Measurements from ENCODE around the gene DUSP7. TPM values are rescaled to one million over a fixed set of nuclear protein-coding genes. Genes with fewer than 3 reads are reported as not detected.

Gene DUSP7
- total RNA-seq, 5 donors from 2014 or later (not counting 1 experiment from before 2014, with no cell fraction given): 11.3 to 41.3 (median 39.0) TPM

DNA sequence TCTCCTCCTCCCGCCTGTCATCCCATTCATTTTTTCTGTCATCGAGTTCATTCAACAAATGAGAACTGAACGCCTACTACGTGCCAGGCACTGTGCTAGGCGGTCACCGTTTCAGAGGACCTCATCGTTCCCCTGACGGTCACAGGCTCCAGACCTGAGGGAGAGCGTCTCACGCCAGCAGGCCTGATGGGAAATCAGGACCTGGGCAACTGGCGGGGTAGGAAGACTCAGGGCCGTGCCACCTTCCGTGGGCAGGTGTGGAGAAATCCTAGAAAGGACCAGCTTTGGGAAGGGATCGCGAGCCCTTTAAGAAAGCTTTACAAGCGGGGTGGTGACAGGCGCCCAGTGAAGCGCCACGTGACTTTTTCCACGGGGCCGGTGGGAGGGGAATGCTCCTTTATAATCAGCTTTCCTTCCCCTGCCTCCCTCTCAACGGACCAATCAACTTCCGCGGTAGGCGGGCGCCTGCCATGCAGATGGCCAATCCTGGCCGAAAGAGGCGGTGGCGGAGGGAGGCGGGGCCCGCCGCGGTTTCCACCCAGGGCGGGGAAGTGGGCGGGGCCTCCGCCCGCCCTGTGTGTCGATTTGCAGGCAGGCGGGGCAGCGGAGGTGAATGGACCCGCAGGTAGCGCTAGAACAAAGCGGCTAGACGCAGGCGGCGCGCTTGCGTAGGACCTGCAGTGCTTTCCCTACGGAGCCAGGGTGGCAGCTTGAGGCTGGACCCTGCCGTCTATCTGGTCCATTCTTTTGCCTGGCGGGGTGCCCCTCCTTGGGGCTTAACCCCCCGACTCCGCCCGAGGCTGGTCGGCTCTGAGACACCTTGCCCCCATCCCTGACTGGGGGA lies 819 bp upstream of the DUSP7 start:
- H3K4me1 Mint-ChIP-seq: peaks cover 31 to 34% (median 32%) of the 10 kb centered on the region in 3 donors
- DNase-seq: peak; percentile 97 to 100 (median 99)
- no peaks in the 10 kb centered on the region for H3K27me3 Mint-ChIP-seq
- H3K36me3 Mint-ChIP-seq: peaks cover 5% of the 10 kb centered on the region
- ATAC-seq (replicated peaks in 1 of 4): peak; percentile 81 to 85 (median 84)
- Histone ChIP-seq H3K4me3 (ENCODE audit: control insufficient read depth in 1 of 2, extremely low read depth in 1 of 2, low read length in 1 of 2) (peak overlapping the region; percentile 85 to 86), H3K27ac (ENCODE audit: low read length) (peak overlapping the region; percentile 77), H3K27me3 (replicated peaks in 1 of 2; ENCODE audit: control insufficient read depth in 2 of 2, extremely low read depth in 1 of 2, insufficient read depth in 2 of 2, low read length in 1 of 2) (no peaks in the 10 kb centered on the region), H3K4me1 (ENCODE audit: control insufficient read depth in 1 of 2, extremely low read depth in 1 of 2, insufficient read depth in 2 of 2, low read length in 2 of 2) (peaks cover 10 to 49% of the 10 kb centered on the region in 2 experiments), H3K36me3 (ENCODE audit: control insufficient read depth in 2 of 2, extremely low read depth in 1 of 2, insufficient read depth in 1 of 2, low read length in 1 of 2) (peaks cover 0 to 8% of the 10 kb centered on the region in 2 donors), H3K9me3 (no peaks in the 10 kb centered on the region)
- WGBS (ENCODE audit: insufficient coverage): under 1% methylated on average over 46 of the region's 55 CpGs
- peak overlapping the region; percentile 89 to 95 for H3K27ac Mint-ChIP-seq
- H3K9me3 Mint-ChIP-seq: no peaks in the 10 kb centered on the region
- ChIA-PET CTCF (interaction anchor here in 1 of 2 donors (0.6 to 2.1 kb wide), 5 partner anchors 62 to 1701 kb away, joined by 3 to 13 read pairs (median 3); partner anchors contain the start of genes DCAF1, RPL29 and RRP9), POLR2A (interaction anchor here (0.6 to 0.9 kb wide), 3 partner anchors 74 to 520 kb away, joined by 3 to 4 read pairs (median 3); partner anchors contain the start of gene POC1A (in 1 of the 2))
- H3K4me3 Mint-ChIP-seq: peak overlapping the region; percentile 84 to 96 (median 87)

- ChIA-PET CTCF (interaction anchor here in 1 of 2 donors (0.7 to 2.1 kb wide), 4 partner anchors 60 to 114 kb away, joined by 3 to 13 read pairs (median 6); partner anchors contain the start of genes ABHD14B, POC1A, RPL29 and RRP9), POLR2A (no interaction called here)
- peaks cover 21 to 63% of the 10 kb centered on the region in 2 experiments for H3K4me1 ChIP-seq (ENCODE audit: control insufficient read depth in 1 of 2, extremely low read depth in 1 of 2, insufficient read depth in 2 of 2, low read length in 2 of 2)
- ATAC-seq (replicated peaks in 1 of 4) (peak; percentile 11 to 25 (median 23)), DNase-seq (peak in 29 of 35 experiments; percentile 13 to 71 (median 33))
- H3K36me3 ChIP-seq (ENCODE audit: control insufficient read depth in 2 of 2, extremely low read depth in 1 of 2, insufficient read depth in 1 of 2, low read length in 1 of 2): peaks cover 5 to 20% of the 10 kb centered on the region in 2 donors
- Mint-ChIP-seq H3K9me3 (no peaks in the 10 kb centered on the region), H3K4me1 (peaks cover 45 to 49% (median 46%) of the 10 kb centered on the region in 3 donors), H3K27ac (peak overlapping the region; percentile 86 to 91), H3K27me3 (no peaks in the 10 kb centered on the region), H3K36me3 (peaks cover 12% of the 10 kb centered on the region), H3K4me3 (peak overlapping the region; percentile 85 to 92 (median 88))
- H3K27me3 ChIP-seq (replicated peaks in 1 of 2; ENCODE audit: control insufficient read depth in 2 of 2, extremely low read depth in 1 of 2, insufficient read depth in 2 of 2, low read length in 1 of 2): no peaks in the 10 kb centered on the region
- H3K27ac ChIP-seq (ENCODE audit: low read length): peak overlapping the region; percentile 82
- WGBS (ENCODE audit: insufficient coverage): under 1% methylated on average over 94 of the region's 94 CpGs
- H3K9me3 ChIP-seq: no peaks in the 10 kb centered on the region
- H3K4me3 ChIP-seq (ENCODE audit: control insufficient read depth in 1 of 2, extremely low read depth in 1 of 2, low read length in 1 of 2): peak overlapping the region; percentile 77 to 92
Measured at GRCh38 chr3:52055537-52056351, 627 bp downstream of the DUSP7 start.

DNA sequence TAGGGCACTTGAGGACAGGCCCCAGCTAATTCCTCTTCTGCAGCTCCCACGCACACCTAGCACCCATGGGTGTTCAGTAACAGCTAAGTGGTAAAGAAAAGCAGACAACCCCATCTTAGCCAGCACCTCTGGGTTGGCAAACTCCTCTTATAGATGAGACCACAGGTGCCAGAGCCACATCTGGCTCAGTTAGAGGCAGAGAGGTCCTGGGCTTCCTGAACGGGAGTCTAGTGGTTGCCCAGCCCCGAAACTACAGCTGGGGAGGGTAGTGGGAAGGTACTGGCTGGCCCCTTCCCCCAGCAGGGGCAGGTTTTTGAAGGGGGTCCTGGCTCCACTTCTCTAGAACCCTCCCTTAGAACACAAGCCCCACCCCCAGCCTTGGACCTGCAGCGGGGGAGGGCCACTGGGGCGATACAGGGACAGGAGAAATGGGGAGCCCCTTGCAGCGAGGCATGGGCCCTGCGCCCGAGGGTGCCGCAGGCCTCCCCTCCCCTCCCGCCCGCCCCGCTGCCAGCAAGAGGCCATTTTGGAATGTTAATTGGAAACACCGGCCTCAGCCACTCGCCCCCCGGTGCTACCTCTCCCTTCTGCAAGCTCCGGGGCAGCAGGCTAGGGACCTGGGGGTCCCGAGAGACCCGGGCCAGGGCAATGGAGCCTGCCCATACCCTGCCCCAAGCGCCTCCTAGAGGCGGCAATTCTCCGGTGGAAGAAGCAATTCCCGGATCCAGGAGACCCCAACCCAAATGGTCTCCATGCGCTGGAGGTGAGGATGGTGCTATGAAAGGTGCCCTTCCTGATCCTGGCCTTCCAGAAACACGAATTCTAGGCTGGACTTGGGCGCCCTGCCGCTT lies 1.5 kb downstream of the DUSP7 start:
- ATAC-seq (replicated peaks in 1 of 4) (no peak), DNase-seq (peak in 8 of 35 experiments; percentile 8 to 43 (median 18))
- Histone ChIP-seq H3K27ac (ENCODE audit: low read length) (peak overlapping the region; percentile 82), H3K9me3 (no peaks in the 10 kb centered on the region), H3K4me3 (ENCODE audit: control insufficient read depth in 1 of 2, extremely low read depth in 1 of 2, low read length in 1 of 2) (peak overlapping the region; percentile 77 to 92), H3K4me1 (ENCODE audit: control insufficient read depth in 1 of 2, extremely low read depth in 1 of 2, insufficient read depth in 2 of 2, low read length in 2 of 2) (peaks cover 21 to 71% of the 10 kb centered on the region in 2 experiments), H3K36me3 (ENCODE audit: control insufficient read depth in 2 of 2, extremely low read depth in 1 of 2, insufficient read depth in 1 of 2, low read length in 1 of 2) (peaks cover 6 to 28% of the 10 kb centered on the region in 2 donors), H3K27me3 (replicated peaks in 1 of 2; ENCODE audit: control insufficient read depth in 2 of 2, extremely low read depth in 1 of 2, insufficient read depth in 2 of 2, low read length in 1 of 2) (no peaks in the 10 kb centered on the region)
- Mint-ChIP-seq H3K27ac (peak overlapping the region; percentile 96 to 97), H3K4me1 (peaks cover 50 to 55% (median 52%) of the 10 kb centered on the region in 3 donors), H3K9me3 (no peaks in the 10 kb centered on the region), H3K36me3 (peaks cover 17% of the 10 kb centered on the region), H3K4me3 (peak overlapping the region; percentile 85 to 92 (median 88)), H3K27me3 (no peaks in the 10 kb centered on the region)
- ChIA-PET POLR2A (no interaction called here), CTCF (no interaction called here)
- 0% methylated on average over 15 of the region's 26 CpGs for WGBS (ENCODE audit: insufficient coverage)

GRCh38 chr3:52053307-52054304 lies 2.8 kb downstream of the DUSP7 start:
- H3K9me3 ChIP-seq: no peaks in the 10 kb centered on the region
- WGBS (ENCODE audit: insufficient coverage): 69% methylated on average over 26 of the region's 31 CpGs
- ChIA-PET POLR2A (interaction anchor here in 1 of 2 donors (0.5 kb wide), 1 partner anchor 381 kb away, joined by 5 read pairs; no protein-coding TSS in a partner anchor), CTCF (interaction anchor here in 1 of 2 donors (1.3 kb wide), 1 partner anchor 53 kb away, joined by 3 read pairs; no protein-coding TSS in a partner anchor)
- H3K4me3 Mint-ChIP-seq: peak overlapping the region; percentile 85 to 92 (median 88)
- DNase-seq (peak in 8 of 35 experiments; percentile 10 to 47 (median 28)), ATAC-seq (replicated peaks in 1 of 4) (no peak)
- H3K36me3 Mint-ChIP-seq: peaks cover 24% of the 10 kb centered on the region
- H3K4me1 ChIP-seq (ENCODE audit: control insufficient read depth in 1 of 2, extremely low read depth in 1 of 2, insufficient read depth in 2 of 2, low read length in 2 of 2): peaks cover 21 to 83% of the 10 kb centered on the region in 2 experiments
- H3K4me3 ChIP-seq (ENCODE audit: control insufficient read depth in 1 of 2, extremely low read depth in 1 of 2, low read length in 1 of 2): peak overlapping the region; percentile 77 to 92
- peak overlapping the region; percentile 82 for H3K27ac ChIP-seq (ENCODE audit: low read length)
- peak overlapping the region; percentile 96 to 97 for H3K27ac Mint-ChIP-seq
- H3K4me1 Mint-ChIP-seq: peaks cover 60 to 66% (median 60%) of the 10 kb centered on the region in 3 donors
- no peaks in the 10 kb centered on the region for H3K9me3 Mint-ChIP-seq
- H3K36me3 ChIP-seq (ENCODE audit: control insufficient read depth in 2 of 2, extremely low read depth in 1 of 2, insufficient read depth in 1 of 2, low read length in 1 of 2): peaks cover 6 to 41% of the 10 kb centered on the region in 2 donors
- no peaks in the 10 kb centered on the region for H3K27me3 ChIP-seq (replicated peaks in 1 of 2; ENCODE audit: control insufficient read depth in 2 of 2, extremely low read depth in 1 of 2, insufficient read depth in 2 of 2, low read length in 1 of 2)
- H3K27me3 Mint-ChIP-seq: no peaks in the 10 kb centered on the region

Measured in T-cell (primary cell).